VCaP (cell line): ENCODE measurements around the gene UNC93B1.
"Not testable (repeated sequence)": the region's sequence is repeated elsewhere in the genome, so short reads cannot be mapped to it uniquely, and the experiment has no call there.

Experiments
- H3K27ac ChIP-seq: fragments of 450-650 bp; 2 replicates; pipeline ENCODE4 v1.5.1; 2017
- TF ChIP-seq, protein P1 (sequence below): fragments of 450-650 bp; conservative IDR thresholded peaks from 2 replicates; pipeline ENCODE4 v1.5.1; 2017; ENCODE audit warnings: mild to moderate bottlenecking, moderate library complexity

The UNC93B1 gene

DNA sequence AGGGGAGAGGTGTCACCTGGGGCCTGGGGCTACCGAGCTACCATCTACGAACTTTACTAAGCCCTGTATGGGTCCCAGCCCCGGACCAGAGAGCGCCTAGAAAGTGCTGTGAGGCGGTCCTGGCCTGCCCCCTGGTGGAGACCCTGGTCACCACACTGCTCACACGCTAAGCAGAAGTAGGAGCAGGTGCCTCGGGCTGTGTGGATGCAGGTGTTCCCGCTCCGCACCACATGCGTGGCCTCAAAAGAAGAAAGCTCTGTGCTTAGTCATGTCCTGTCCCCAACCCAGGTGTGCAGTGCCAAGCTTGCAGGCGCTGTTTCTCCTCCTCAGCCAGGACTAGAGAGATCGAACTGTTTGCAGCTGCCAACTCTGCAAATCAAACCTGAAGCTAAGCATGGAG, 10.1 kb downstream of the UNC93B1 start:
- TF ChIP-seq, protein P1, sequence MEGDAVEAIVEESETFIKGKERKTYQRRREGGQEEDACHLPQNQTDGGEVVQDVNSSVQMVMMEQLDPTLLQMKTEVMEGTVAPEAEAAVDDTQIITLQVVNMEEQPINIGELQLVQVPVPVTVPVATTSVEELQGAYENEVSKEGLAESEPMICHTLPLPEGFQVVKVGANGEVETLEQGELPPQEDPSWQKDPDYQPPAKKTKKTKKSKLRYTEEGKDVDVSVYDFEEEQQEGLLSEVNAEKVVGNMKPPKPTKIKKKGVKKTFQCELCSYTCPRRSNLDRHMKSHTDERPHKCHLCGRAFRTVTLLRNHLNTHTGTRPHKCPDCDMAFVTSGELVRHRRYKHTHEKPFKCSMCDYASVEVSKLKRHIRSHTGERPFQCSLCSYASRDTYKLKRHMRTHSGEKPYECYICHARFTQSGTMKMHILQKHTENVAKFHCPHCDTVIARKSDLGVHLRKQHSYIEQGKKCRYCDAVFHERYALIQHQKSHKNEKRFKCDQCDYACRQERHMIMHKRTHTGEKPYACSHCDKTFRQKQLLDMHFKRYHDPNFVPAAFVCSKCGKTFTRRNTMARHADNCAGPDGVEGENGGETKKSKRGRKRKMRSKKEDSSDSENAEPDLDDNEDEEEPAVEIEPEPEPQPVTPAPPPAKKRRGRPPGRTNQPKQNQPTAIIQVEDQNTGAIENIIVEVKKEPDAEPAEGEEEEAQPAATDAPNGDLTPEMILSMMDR = peak; percentile 95
- not testable (repeated sequence) for H3K27ac ChIP-seq

DNA sequence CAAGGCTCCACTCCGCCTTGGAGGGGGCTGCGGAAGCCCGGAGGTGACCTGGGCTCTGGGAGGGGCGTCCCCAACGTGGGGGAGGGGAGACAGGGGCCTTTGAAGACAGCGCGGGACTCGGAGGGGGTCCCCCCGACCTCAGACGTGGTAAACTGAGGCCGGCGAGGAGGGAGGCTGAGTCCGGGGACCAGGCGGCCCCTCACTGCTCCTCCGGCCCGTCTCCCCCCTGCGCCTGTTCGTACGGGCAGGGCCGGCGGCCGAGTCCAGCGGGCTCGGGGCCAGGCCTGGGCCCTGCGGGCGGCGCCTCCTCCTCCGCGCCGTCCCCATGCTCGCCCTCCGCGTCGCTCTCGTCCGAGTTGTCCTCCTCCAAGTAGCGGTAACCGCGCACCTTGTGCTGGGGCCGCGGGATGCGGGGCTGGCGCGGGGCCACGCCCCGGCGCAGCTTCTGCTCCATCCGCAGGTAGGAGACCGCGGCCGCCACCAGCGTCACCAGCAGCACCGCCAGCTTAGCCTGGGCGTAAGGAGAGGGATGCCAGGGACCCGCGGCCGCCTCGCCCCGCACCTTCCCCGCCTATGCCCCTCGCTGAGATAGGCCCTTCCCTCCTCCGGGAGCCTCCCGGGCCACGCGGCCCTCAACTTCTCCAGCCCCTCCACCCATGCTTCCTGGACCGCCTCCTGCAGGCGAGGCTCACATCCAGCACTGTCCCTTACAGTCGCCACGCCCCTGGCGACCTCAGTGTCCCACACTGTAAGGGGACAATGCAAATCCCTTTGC, 12.4 kb downstream of the UNC93B1 start:
- H3K27ac ChIP-seq = not testable (repeated sequence)

DNA sequence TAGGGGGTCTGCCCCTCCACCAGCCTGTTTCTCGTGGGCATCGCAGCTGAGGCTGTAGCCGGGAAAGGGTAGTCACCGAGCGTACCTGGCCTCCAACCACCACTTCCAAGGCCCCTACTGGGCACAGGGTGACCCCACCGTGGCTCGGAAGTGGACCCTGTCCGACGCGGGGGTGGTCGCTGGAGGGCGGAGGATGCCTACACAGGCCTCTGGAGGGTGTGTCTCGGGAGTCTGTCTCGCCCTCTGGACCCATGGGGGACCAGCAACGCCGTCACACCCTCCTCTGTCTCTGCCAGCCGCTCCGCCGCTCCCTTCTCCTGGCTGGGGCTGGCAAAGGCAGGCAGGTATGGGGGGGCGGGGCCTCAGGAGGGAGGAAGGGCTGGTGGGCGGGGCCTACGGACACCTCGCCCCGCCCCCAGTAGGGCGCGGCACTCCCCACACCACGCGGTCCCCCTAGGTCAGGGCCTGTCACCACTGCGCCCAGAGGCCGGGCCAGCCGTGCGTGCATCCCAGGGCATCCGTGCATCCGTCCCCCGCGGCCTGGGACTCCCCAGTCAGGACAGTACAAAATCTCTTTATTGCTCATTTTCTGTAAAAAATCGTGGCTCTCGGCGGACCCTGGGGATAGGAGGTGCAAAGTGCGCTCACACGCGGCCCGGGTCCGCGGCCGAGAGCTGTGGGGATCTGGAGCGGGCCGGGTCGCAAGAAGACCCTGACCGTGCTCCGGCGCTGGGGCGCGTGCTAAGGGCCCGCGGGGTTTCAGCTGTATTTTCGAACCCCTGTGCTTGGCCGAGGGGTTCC, 13.2 kb downstream of the UNC93B1 start:
- not testable (repeated sequence) for H3K27ac ChIP-seq

DNA sequence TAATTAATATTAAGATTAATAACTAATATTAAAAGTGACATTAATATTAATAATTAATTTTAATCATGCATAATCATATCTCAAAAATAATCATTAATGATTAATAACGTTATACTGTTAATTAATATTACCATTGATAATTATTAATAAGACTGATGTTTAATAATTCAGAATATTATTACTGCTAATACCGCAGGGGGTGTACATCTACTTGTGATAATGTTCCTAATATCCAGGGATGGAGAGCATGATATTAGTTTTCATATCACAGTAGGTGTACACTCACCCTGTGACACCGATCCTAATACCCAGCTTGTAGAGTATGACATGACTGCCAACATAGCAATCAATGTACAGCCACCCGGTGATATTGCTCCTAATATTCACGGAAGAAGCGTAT, 18.6 kb downstream of the UNC93B1 start:
- not testable (repeated sequence) for H3K27ac ChIP-seq

DNA sequence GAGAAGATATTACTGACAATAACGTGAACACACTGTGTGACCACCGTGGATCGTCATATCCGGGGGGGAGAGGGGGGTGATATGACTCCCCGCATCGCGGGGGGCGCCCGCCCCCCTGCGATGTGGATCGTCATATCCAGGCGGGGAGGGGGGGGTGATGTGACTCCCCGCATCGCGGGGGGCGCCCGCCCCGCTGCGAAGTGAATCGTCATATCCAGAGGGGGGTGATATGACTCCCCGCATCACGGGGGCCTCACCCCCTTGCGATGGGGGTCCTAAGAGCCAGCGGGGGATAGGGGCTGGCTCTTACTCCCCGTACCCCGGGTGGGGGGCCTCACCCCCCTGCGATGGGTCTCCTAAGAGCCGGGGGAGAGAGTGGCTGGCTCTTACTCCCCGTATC, 19.9 kb downstream of the UNC93B1 start:
- no peak overlapping the region for H3K27ac ChIP-seq
- TF ChIP-seq, protein P1 = no peak

DNA sequence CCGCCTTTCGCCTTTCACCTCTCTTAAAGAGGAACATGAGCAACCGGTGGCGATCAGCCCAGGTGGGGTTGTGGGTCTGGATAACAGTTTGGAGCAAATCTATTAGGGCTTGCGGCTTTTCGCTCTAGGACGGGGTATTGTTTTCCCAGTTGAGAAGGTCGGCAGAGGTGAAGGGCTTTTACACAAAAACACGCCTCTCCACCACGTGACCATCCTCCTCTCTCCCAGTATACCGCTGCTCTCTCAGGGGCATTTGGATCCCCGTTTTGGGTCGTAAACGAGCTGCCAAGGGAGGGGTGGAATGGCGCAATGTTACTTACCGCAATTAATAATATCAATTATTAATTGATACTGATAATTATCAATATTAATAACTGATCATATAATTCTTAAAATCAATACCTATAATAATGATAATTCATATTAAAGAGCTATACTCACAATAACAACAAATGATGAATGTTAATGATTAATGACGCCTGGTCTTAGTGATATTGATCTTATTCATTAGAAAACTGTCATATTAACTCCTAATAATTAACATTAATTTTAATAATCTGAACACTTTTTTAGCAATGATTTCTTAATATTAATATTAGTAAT, 21.5 kb downstream of the UNC93B1 start:
- H3K27ac ChIP-seq = not testable (repeated sequence)

DNA sequence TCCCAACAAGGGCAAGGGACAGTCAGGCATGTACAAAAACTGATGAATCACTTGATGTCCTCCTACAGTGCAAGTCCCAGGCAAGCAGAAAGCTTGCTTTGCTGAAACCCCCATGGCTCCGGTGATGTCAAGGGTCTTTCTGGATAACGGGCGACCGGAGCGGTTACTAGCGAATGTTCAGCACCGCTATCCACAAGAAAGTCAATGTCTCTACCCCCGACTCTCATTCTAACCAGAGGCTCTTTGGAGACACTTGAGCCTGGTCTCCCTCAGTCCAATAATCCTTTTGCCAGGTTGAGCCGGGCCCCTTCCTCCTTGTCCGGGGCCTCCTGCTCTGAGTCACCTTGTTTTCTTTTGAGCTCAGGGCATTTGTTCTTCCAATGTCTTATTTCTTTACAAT, 22.7 kb downstream of the UNC93B1 start:
- not testable (repeated sequence) for H3K27ac ChIP-seq

DNA sequence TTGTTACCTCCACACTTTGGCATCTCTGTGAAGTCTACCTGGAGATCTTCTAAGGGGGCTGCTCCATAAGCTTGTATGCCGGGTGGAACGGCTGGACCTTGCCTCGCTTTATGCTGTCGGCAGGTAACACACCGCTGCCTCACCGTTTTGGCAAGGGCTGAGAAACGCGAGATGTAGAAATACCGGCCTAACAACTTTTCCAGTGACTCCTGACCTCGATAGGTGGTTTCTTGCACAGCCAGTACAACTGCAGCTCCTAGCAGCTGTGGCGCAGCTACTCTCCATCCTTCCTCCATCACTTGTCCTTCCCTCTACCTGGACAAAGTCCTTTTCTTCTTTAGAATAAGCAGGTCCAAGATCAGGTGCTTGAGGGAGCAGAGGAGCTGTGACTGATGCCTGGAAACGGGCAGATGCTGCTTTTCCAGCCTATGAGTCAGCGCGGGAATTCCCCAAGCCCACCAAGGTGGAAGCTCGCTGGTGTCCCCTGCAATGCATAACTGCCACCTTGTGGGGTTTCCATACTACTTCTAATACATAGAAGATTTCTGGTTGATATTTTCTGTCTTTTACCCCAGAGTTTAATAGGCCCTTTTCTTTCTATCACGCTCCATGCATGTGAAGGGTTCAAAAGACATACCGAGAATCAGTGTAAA, 25.0 kb downstream of the UNC93B1 start:
- peak overlapping the region; percentile 80 for H3K27ac ChIP-seq

DNA sequence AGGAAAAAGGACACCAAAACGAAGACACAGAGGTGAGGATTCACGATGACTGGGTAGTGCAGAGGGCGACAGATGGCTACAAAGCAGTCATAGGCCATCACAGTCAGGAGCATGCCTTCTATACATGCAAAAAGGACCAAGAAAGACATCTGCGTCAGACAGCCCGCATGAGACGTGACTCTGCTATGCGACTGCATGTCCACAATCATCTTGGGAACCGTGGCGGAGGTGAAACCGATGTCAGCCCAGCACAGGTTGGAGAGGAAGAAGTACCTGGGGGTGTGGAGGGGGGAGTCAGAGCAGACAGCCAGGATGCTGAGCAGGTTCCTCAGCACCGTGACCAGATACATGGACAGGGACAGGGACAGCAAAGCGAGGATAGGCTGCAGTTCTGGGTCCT, 29.2 kb downstream of the UNC93B1 start:
- H3K27ac ChIP-seq = not testable (repeated sequence)

DNA sequence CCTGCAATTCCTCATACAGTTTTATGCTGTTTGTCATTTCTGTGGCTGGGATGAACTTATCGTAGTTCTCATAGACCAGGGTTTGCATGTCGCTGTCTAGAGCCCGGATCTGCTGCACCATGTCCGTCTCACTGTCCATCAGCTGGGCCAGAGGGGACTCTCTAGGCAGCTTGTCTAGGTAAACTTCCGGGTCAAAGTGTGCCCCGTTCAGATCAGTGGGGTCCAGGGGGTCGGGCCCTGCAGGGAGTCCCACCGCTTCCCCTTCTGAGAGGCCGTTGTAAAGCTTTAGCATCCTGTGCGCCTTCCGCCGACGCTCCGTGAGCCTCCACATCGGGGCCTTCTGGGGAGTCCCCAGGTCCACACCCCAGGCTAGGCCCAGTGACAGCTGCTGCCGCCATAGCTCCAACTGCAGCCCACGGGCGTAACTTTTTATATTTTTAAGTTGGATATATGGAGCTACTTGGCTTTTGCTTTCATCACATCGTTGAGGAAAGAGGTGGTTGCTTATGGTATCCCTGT, 38.0 kb downstream of the UNC93B1 start:
- H3K27ac ChIP-seq = not testable (repeated sequence)

DNA sequence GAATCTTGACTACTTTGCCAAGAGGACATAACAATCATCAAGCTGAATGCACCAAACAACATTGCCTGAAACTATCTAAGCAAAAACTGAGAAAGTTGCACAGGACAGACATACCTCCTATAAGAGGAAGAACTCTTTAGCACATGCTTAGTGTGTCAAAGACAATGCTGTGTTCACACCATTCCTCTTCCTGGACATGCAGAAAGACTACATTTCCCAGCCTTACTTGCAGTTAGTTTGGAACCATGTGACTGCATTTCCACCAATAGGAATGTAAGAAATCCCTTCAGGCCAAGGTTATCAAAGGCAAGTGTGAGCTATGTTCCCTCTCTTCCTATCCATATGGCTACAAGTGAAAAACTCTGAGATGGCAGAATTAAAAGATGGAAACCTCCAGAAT, 39.2 kb downstream of the UNC93B1 start:
- not testable (repeated sequence) for H3K27ac ChIP-seq

DNA sequence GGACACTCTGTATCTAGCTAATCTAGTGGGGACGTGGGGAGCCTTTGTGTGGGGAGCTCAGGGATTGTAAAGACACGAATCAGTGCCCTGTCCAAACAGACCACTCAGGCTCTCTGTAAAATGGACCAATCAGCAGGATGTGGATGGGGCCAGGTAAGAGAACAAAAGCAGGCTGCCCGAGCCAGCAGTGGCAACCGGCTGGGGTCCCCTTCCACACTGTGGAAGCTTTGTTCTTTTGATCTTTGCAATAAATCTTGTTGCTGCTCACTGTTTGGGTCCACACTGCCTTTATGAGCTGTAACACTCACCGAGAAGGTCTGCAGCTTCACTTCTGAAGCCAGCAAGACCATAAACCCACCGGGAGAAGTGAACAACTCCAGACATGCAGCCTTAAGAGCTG, 40.0 kb downstream of the UNC93B1 start:
- not testable (repeated sequence) for H3K27ac ChIP-seq

DNA sequence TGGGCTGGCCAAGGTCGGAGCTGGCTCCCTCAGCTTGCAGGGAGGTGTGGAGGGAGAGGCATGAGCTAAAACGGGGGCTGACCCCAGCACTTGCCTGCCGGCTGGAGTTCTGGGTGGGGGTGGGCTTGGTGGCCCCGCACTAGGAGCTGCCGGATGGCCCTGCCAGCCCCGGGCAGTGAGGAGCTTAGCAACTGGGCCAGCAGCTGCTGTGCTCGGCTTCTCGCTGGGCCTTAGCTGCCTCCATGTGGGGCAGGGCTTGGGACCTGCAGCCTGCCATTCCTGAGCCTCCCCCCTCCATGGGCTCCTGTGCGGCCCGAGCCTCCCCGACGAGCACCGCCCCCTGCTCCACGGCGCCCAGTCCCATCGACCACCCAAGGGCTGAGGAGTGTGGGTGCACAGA, 40.7 kb downstream of the UNC93B1 start:
- not testable (repeated sequence) for H3K27ac ChIP-seq

DNA sequence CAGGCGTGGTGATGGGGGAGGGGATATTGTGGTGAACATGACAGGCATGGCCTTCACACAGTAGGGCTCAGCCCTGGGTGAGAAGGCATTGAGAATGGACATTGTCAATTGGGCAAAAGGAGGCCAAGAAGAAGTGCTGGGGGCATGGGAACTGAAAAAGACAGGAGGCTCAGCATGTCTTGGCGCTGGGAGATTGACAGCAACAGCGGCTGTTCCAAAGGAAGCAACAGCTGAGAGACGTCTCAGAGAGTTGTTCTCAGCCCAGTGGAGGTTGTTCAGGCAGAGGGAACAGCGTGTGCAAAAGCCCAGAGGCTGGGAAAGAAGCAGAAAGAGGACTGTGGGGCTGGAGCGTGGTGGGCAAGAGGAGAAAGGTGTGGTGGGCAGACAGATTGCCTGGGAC, 47.7 kb downstream of the UNC93B1 start:
- peak overlapping the region; percentile 57; the same call in 1 of the 2 replicates for H3K27ac ChIP-seq
